Spleen (tissue), 11 donors: ENCODE data around the gene UCK1. TPM values are rescaled to one million over a fixed set of nuclear protein-coding genes. Genes with fewer than 3 reads are reported as not detected.
"Not testable (repeated sequence)": the region's sequence is repeated elsewhere in the genome, so short reads cannot be mapped to it uniquely, and the experiment has no call there.

Source experiments
- DNase-seq: peaks from one replicate; pipeline ENCODE4 v3.0.0-alpha.2; 2020
- H3K27ac ChIP-seq, 8 donors: fragments of 200-600 bp; sonication (generic) in 7 of 8; 1 replicate in 4 of 8; 2 replicates in 4 of 8; pipeline versions ENCODE4 v1.5.0 to v1.8.0; 2016 to 2021; ENCODE audit warnings: inconsistent platforms in 4 of 8, mild to moderate bottlenecking in 4 of 8, moderate library complexity in 1 of 8
- H3K27me3 ChIP-seq, 7 donors: fragments of 200-600 bp; sonication (generic) in 6 of 7; replicated peaks in 1 of 7; 1 replicate in 4 of 7; 2 replicates in 3 of 7; pipeline versions ENCODE4 v1.5.0 to v1.8.0; 2016 to 2021; ENCODE audit warnings: inconsistent platforms in 3 of 7, mild to moderate bottlenecking in 1 of 7
- H3K36me3 ChIP-seq, 6 donors: fragments of 200-600 bp; sonication (generic) in 5 of 6; 1 replicate in 4 of 6; 2 replicates in 2 of 6; pipeline versions ENCODE4 v1.5.0 to v1.8.0; 2016 to 2021; ENCODE audit warnings: inconsistent platforms in 2 of 6
- H3K4me1 ChIP-seq, 6 donors: fragments of 200-600 bp; sonication (generic) in 5 of 6; 1 replicate in 3 of 6; 2 replicates in 3 of 6; pipeline versions ENCODE4 v1.5.0 to v1.8.0; 2016 to 2021; ENCODE audit warnings: inconsistent platforms in 3 of 6
- H3K4me3 ChIP-seq, 8 donors: fragments of 200-600 bp; sonication (generic) in 7 of 8; 1 replicate in 4 of 8; 2 replicates in 4 of 8; pipeline versions ENCODE4 v1.5.0 to v1.8.0; 2016 to 2021; ENCODE audit warnings: inconsistent platforms in 4 of 8, mild to moderate bottlenecking in 4 of 8, moderate library complexity in 2 of 8
- H3K9me3 ChIP-seq, 8 donors: fragments of 200-600 bp; sonication (generic) in 7 of 8; 1 replicate in 4 of 8; 2 replicates in 4 of 8; pipeline versions ENCODE4 v1.5.0 to v1.8.0; 2016 to 2021; ENCODE audit warnings: inconsistent platforms in 4 of 8
- POLR2A ChIP-seq, 3 donors: fragments of 450-650 bp; IDR thresholded peaks; one replicate each; pipeline ENCODE4 v1.5.1; 2017; ENCODE audit warnings: antibody characterized with exemption in 3 of 3, mild to moderate bottlenecking in 1 of 3
- POLR2AphosphoS5 ChIP-seq, 3 donors: sonication (generic); formaldehyde crosslinking; IDR thresholded peaks; one replicate each; pipeline ENCODE4 v1.5.1; 2017; ENCODE audit warnings: antibody characterized with exemption in 3 of 3
- WGBS, 5 donors: extraction: QIAGEN DNeasy Blood & Tissue Kit in 3 of 5; methylation state at CpG; one replicate each; pipeline versions ENCODE4 v1.1.5 to v1.1.7; 2013 to 2018; 5-methylcytosine and 5-hydroxymethylcytosine counted together
- intact Hi-C: fragments of 100-400 bp; cut with DNase I; formaldehyde crosslinking; loops from one replicate; pipeline ENCODE4 v1.15.0; 2023; ENCODE audit warnings: low total_unique reads
- polyA plus RNA-seq, 3 donors: library from polyadenylated mRNA; stranded (reverse); fragments of 200-250 nt; gene quantifications; one replicate each; pipeline ENCODE4 v1.2.1, GENCODE V29; 2013
- total RNA-seq, 7 donors: library from RNA; depleted of rRNA in 3 of 7; stranded (reverse); fragments of >200 nt in 3 of 7; fragmentation: NEBNext Ultra II Directional in 4 of 7; extraction: Animal tissue kit (Norgen Biotek cat#: 25700) in 4 of 7; gene quantifications; one replicate each; pipeline versions ENCODE4 v1.1.0 to v1.2.1, GENCODE V29; 2016 to 2021
- TF ChIP-seq, protein P1 (sequence below), 11 experiments: fragments of 200-600 bp in 7 of 11; fragments of 450-650 bp in 4 of 11; sonication (generic) in 4 of 11; IDR thresholded peaks in 8 of 11; conservative IDR thresholded peaks in 3 of 11; 1 replicate in 7 of 11; 2 replicates in 4 of 11; pipeline versions ENCODE4 v1.4.0 to v1.8.0; 2016 to 2021; ENCODE audit warnings: antibody characterized with exemption in 11 of 11, inconsistent platforms in 4 of 11, mild to moderate bottlenecking in 1 of 11
- donor health status: healthy with polysubstance abuse.
- donor health status: DM: no; HTN: no; CAD: no; lungs with moderate emphysema.
- donor health status: DM: no; HTN: no; CAD: no.
- donor health status: Bipolar disorder and iron deficiency.
- donor health status: healthy.
- donor health status: DM: no; HTN: no; CAD: no.
- donor health status: DM: yes; HTN: yes; CAD: no.

UCK1 gene
- total and polyA plus RNA-seq, 10 donors = 20.3 to 32.9 (median 23.8) TPM

DNA sequence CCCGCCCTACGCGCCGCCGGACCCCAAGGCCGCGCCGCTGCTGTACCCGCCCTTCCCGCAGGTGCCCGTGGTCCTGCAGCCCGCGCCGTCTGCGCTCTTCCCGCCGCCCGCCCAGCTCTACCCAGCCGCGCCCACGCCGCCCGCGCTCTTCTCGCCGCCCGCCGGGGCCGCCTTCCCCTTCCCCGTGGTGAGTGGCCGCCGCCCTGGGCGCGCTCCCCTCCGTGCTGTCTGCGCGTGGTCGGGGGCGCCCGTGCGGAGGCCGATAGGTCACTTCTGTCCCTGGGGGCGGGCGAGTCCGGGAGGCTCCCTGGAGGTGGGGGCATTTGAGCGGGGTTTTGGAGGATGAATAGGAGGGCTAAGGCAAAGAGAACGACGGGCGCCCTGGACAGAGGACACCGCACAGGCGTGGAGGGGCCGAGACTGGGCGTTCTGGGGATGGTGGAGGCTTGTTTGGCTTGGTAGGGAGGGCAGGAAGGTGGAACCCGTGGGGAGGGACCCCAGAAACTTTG, 23.8 kb upstream of the UCK1 start:
- 23 to 53% (median 30%) methylated on average over 17 to 54 of the region's 54 CpGs for WGBS, 5 donors
- H3K4me1 ChIP-seq = peaks cover 0 to 5% (median 0%) of the 10 kb centered on the region in 6 donors
- H3K27me3 ChIP-seq = peaks cover 0 to 49% (median 29%) of the 10 kb centered on the region in 7 donors
- no peak for DNase-seq
- peak overlapping the region in 1 of 8 donors; percentile 27 for H3K4me3 ChIP-seq
- TF ChIP-seq POLR2A (IDR thresholded peaks at IDR 0.05) (no peak), POLR2AphosphoS5 (IDR thresholded peaks at IDR 0.05) (no peak)
- TF ChIP-seq, protein P1, sequence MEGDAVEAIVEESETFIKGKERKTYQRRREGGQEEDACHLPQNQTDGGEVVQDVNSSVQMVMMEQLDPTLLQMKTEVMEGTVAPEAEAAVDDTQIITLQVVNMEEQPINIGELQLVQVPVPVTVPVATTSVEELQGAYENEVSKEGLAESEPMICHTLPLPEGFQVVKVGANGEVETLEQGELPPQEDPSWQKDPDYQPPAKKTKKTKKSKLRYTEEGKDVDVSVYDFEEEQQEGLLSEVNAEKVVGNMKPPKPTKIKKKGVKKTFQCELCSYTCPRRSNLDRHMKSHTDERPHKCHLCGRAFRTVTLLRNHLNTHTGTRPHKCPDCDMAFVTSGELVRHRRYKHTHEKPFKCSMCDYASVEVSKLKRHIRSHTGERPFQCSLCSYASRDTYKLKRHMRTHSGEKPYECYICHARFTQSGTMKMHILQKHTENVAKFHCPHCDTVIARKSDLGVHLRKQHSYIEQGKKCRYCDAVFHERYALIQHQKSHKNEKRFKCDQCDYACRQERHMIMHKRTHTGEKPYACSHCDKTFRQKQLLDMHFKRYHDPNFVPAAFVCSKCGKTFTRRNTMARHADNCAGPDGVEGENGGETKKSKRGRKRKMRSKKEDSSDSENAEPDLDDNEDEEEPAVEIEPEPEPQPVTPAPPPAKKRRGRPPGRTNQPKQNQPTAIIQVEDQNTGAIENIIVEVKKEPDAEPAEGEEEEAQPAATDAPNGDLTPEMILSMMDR (IDR thresholded peaks at IDR 0.05 in 8 of 11, conservative IDR thresholded peaks at IDR 0.05 in 3 of 11) = no peak
- H3K36me3 ChIP-seq = no peaks in the 10 kb centered on the region
- peaks cover 0 to 5% (median 0%) of the 10 kb centered on the region in 8 donors for H3K9me3 ChIP-seq
- intact Hi-C loops = no loop called here
- no peak overlapping the region for H3K27ac ChIP-seq

DNA sequence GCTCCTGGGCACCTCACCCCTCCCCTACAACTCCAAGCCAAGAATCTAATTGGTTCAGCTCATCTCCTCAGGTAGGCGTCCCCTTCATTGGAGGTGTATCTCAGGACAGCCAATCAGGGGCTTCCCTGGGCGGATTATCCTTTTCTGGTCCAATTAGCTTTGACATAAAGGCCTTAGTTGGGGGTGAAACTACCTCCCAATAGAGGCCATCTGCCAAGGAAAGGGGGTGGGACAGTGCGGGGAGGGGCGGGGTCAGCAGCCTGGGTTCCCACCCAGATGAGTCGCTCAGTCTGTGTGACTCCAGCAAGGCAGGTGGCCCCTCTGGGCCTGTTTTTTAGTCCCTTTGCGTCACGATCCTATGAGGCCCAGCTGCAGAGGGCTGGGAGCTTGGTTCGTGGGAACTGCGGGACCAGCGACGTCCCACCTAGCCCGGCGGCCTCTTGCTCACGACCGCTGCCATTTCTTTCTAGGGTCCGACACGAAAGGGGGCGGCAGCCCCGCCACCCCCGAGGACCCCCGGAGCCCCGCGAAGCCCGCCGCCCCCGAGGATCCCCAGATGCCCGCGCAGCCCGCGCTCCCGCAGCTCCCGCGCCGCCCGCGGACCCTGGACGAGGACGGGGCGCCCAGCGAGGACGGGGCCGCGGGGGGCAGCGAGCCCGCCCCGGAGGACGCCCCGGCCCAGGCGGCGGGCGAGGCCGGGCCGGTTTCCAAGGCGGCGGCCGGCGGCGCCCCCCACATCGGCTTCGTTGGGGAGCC, 23.2 kb upstream of the UCK1 start:
- H3K4me3 ChIP-seq = peak overlapping the region in 1 of 8 donors; percentile 27
- peaks cover 0 to 5% (median 0%) of the 10 kb centered on the region in 8 donors for H3K9me3 ChIP-seq
- no peaks in the 10 kb centered on the region for H3K36me3 ChIP-seq
- intact Hi-C loops = no loop called here
- 24 to 42% (median 32%) methylated on average over 19 to 60 of the region's 60 CpGs for WGBS, 5 donors
- no peak overlapping the region for H3K27ac ChIP-seq
- TF ChIP-seq POLR2A (IDR thresholded peaks at IDR 0.05) (no peak), POLR2AphosphoS5 (IDR thresholded peaks at IDR 0.05) (no peak)
- TF ChIP-seq, protein P1 (IDR thresholded peaks at IDR 0.05 in 8 of 11, conservative IDR thresholded peaks at IDR 0.05 in 3 of 11) = no peak
- DNase-seq = no peak
- peaks cover 0 to 56% (median 29%) of the 10 kb centered on the region in 7 donors for H3K27me3 ChIP-seq
- peaks cover 0 to 5% (median 0%) of the 10 kb centered on the region in 6 donors for H3K4me1 ChIP-seq

DNA sequence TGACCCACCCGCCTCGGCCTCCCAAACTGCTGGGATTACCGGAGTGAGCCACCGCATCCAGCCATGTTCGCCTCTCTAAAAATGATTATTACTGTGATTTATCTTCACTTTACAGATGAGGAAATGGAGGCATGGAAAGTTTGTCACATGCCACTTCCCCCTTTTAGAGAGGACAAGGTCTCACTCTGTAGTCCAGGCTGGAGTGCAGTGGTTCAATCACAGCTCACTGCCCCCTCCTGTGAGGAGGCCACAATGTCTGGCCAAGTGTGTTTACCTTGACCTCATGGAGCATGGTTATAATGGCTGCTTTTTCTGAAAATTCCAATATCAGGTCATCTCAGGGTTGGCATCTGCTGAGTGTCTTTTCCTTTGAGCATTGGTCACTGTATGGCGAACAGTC, 21.0 kb upstream of the UCK1 start:
- 68 to 93% (median 78%) methylated on average over 6 of the region's 6 CpGs for WGBS, 5 donors
- intact Hi-C loops = no loop called here
- H3K9me3 ChIP-seq = peaks cover 0 to 11% (median 0%) of the 10 kb centered on the region in 8 donors
- H3K27me3 ChIP-seq = peaks cover 0 to 76% (median 38%) of the 10 kb centered on the region in 7 donors
- H3K4me3 ChIP-seq = no peak overlapping the region
- no peak for DNase-seq
- TF ChIP-seq, protein P1 (IDR thresholded peaks at IDR 0.05 in 8 of 11, conservative IDR thresholded peaks at IDR 0.05 in 3 of 11) = no peak
- TF ChIP-seq POLR2A (IDR thresholded peaks at IDR 0.05) (no peak), POLR2AphosphoS5 (IDR thresholded peaks at IDR 0.05) (no peak)
- no peaks in the 10 kb centered on the region for H3K36me3 ChIP-seq
- H3K27ac ChIP-seq = no peak overlapping the region
- peaks cover 0 to 6% (median 1%) of the 10 kb centered on the region in 6 donors for H3K4me1 ChIP-seq

DNA sequence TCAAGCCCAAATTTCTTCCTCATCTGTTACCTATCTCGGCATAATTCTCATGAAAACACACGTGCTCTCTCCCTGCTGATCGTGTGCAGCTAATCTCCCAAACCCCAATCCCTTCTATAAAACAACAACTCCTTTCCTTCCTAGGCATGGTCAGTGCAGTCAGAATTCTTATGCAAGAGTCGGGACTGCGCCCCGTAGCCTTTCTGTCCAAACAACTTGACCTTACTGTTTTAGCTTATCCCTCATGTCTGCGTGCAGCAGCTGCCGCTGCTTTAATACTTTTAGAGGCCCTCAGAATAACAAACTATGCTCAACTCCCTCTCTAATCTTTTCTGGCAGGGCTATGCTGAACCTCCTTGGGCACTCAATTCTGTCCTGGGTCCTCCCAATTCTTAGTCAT, 19.4 kb upstream of the UCK1 start:
- H3K4me3 ChIP-seq, H3K36me3 ChIP-seq, intact Hi-C loops, H3K27ac ChIP-seq, DNase-seq: not testable (repeated sequence)
- peaks cover 0 to 76% (median 45%) of the 10 kb centered on the region in 7 donors for H3K27me3 ChIP-seq
- H3K4me1 ChIP-seq = peaks cover 0 to 20% (median 14%) of the 10 kb centered on the region in 6 donors
- peaks cover 0 to 11% (median 0%) of the 10 kb centered on the region in 8 donors for H3K9me3 ChIP-seq
- 70 to 82% (median 78%) methylated on average over 8 of the region's 8 CpGs for WGBS, 5 donors

DNA sequence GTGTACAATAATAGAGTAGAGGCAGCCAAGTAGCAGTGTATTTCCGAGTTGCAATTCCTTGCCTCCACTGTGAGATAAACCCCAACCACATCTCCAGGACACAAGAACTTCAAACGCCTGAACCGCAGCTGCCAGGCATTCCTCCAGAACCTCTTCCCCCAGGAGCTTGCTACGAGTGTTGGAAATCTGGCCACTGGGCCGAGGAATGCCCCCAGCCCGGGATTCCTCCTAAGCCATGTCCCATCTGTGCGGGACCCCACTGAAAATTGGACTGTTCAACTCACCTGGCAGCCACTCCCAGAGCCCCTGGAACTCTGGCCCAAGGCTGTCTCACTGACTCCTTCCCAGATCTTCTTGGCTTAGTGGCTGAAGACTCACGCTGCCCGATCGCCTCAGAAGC, 18.1 kb upstream of the UCK1 start:
- peaks cover 0 to 76% (median 37%) of the 10 kb centered on the region in 7 donors for H3K27me3 ChIP-seq
- intact Hi-C loops, H3K4me3 ChIP-seq, H3K36me3 ChIP-seq, H3K27ac ChIP-seq, DNase-seq: not testable (repeated sequence)
- peaks cover 0 to 21% (median 4%) of the 10 kb centered on the region in 8 donors for H3K9me3 ChIP-seq
- peaks cover 0 to 20% (median 13%) of the 10 kb centered on the region in 6 donors for H3K4me1 ChIP-seq
- 87 to 95% (median 90%) methylated on average over 10 of the region's 10 CpGs for WGBS, 5 donors
